HG02981 (cell line): ENCODE measurements around the gene MYO15B.

Experiments
- ATAC-seq: cut with Tn5 transposase; IDR thresholded peaks from one replicate; pipeline ENCODE4 v1.9.1; 2021; ENCODE audit warnings: mild to moderate bottlenecking, moderate library complexity; ENCODE audit not compliant: unreplicated experiment

MYO15B gene

GRCh38 chr17:75558666-75559530 lies 28.7 kb upstream of the MYO15B start:
- ATAC-seq: no peak

GRCh38 chr17:75559958-75560533 lies 27.6 kb upstream of the MYO15B start:
- ATAC-seq: no peak

GRCh38 chr17:75561927-75562603 lies 25.5 kb upstream of the MYO15B start:
- no peak for ATAC-seq

GRCh38 chr17:75563063-75563758 lies 24.4 kb upstream of the MYO15B start:
- ATAC-seq: no peak

- no peak for ATAC-seq
Measured at GRCh38 chr17:75564195-75564594, 23.4 kb upstream of the MYO15B start.

- ATAC-seq: no peak
Measured at GRCh38 chr17:75565066-75565465, 22.5 kb upstream of the MYO15B start.

GRCh38 chr17:75565618-75566017 lies 22.0 kb upstream of the MYO15B start:
- ATAC-seq: no peak

GRCh38 chr17:75566416-75566815 lies 21.2 kb upstream of the MYO15B start:
- ATAC-seq: no peak

GRCh38 chr17:75566834-75567233 lies 20.8 kb upstream of the MYO15B start:
- no peak for ATAC-seq

- no peak for ATAC-seq
Measured at GRCh38 chr17:75568412-75569255, 19.0 kb upstream of the MYO15B start.

GRCh38 chr17:75570034-75570676 lies 17.4 kb upstream of the MYO15B start:
- ATAC-seq: no peak

- ATAC-seq: no peak
Measured at GRCh38 chr17:75570772-75571171, 16.8 kb upstream of the MYO15B start.

- ATAC-seq: no peak
Measured at GRCh38 chr17:75571197-75571884, 16.3 kb upstream of the MYO15B start.

GRCh38 chr17:75571885-75572215 lies 15.8 kb upstream of the MYO15B start:
- ATAC-seq: no peak

- ATAC-seq: no peak
Measured at GRCh38 chr17:75572713-75573539, 14.7 kb upstream of the MYO15B start.

GRCh38 chr17:75573540-75573957 lies 14.1 kb upstream of the MYO15B start:
- ATAC-seq: no peak

- no peak for ATAC-seq
Measured at GRCh38 chr17:75573994-75574393, 13.6 kb upstream of the MYO15B start.

- no peak for ATAC-seq
Measured at GRCh38 chr17:75574404-75575036, 13.1 kb upstream of the MYO15B start.
